ENCODE measurements around the gene ATP8A2. TPM values are rescaled to one million over a fixed set of nuclear protein-coding genes. Genes with fewer than 3 reads are reported as not detected.

The ATP8A2 gene
- total RNA-seq, 1 donor from 2014 or later, result 39.1 TPM

- Mint-ChIP-seq H3K27me3 (ENCODE audit: low read depth) (no peaks in the 10 kb centered on the region), H3K36me3 (peaks cover 12% of the 10 kb centered on the region), H3K9me3 (peaks cover 10% of the 10 kb centered on the region), H3K27ac (no peak overlapping the region), H3K4me1 (peaks cover 8% of the 10 kb centered on the region), H3K4me3 (no peak overlapping the region)
- no peak for DNase-seq (ENCODE audit: low spot score in 2 of 2, unreplicated experiment in 2 of 2)
- no peak for TF ChIP-seq CTCF (IDR thresholded peaks at IDR 0.05; ENCODE audit: unreplicated experiment)
Measured at GRCh38 chr13:25677956-25678355, 306.2 kb downstream of the ATP8A2 start.

GRCh38 chr13:25678398-25678797, 306.6 kb downstream of the ATP8A2 start:
- peaks cover 12% of the 10 kb centered on the region for H3K36me3 Mint-ChIP-seq
- TF ChIP-seq CTCF (IDR thresholded peaks at IDR 0.05; ENCODE audit: unreplicated experiment), result no peak
- H3K27me3 Mint-ChIP-seq (ENCODE audit: low read depth), result no peaks in the 10 kb centered on the region
- H3K27ac Mint-ChIP-seq, result no peak overlapping the region
- H3K9me3 Mint-ChIP-seq, result peaks cover 10% of the 10 kb centered on the region
- no peak for DNase-seq (ENCODE audit: low spot score in 2 of 2, unreplicated experiment in 2 of 2)
- H3K4me1 Mint-ChIP-seq, result peaks cover 8% of the 10 kb centered on the region
- no peak overlapping the region for H3K4me3 Mint-ChIP-seq

- DNase-seq (ENCODE audit: low spot score in 2 of 2, unreplicated experiment in 2 of 2), result no peak
- peaks cover 12% of the 10 kb centered on the region for H3K36me3 Mint-ChIP-seq
Measured at GRCh38 chr13:25679159-25679558, 307.4 kb downstream of the ATP8A2 start.

GRCh38 chr13:25679936-25680335, 308.2 kb downstream of the ATP8A2 start:
- Mint-ChIP-seq H3K27me3 (ENCODE audit: low read depth) (no peaks in the 10 kb centered on the region), H3K4me3 (no peak overlapping the region), H3K36me3 (peaks cover 12% of the 10 kb centered on the region), H3K27ac (no peak overlapping the region), H3K9me3 (peaks cover 10% of the 10 kb centered on the region), H3K4me1 (peaks cover 5% of the 10 kb centered on the region)
- TF ChIP-seq CTCF (IDR thresholded peaks at IDR 0.05; ENCODE audit: unreplicated experiment), result no peak
- DNase-seq (ENCODE audit: low spot score in 2 of 2, unreplicated experiment in 2 of 2), result no peak

More at GRCh38 chr13:25679159-25679558, 307.4 kb downstream of the ATP8A2 start:
- Mint-ChIP-seq H3K27ac (no peak overlapping the region), H3K9me3 (peaks cover 10% of the 10 kb centered on the region), H3K4me1 (peaks cover 8% of the 10 kb centered on the region), H3K4me3 (no peak overlapping the region), H3K27me3 (ENCODE audit: low read depth) (no peaks in the 10 kb centered on the region)
- no peak for TF ChIP-seq CTCF (IDR thresholded peaks at IDR 0.05; ENCODE audit: unreplicated experiment)

GRCh38 chr13:25682276-25682675, 310.5 kb downstream of the ATP8A2 start:
- TF ChIP-seq CTCF (IDR thresholded peaks at IDR 0.05; ENCODE audit: unreplicated experiment), result no peak
- H3K9me3 Mint-ChIP-seq, result peaks cover 10% of the 10 kb centered on the region
- DNase-seq (ENCODE audit: low spot score in 2 of 2, unreplicated experiment in 2 of 2), result no peak
- peaks cover 12% of the 10 kb centered on the region for H3K36me3 Mint-ChIP-seq
- H3K27ac Mint-ChIP-seq, result no peak overlapping the region
- H3K4me1 Mint-ChIP-seq, result peaks cover 2% of the 10 kb centered on the region
- H3K27me3 Mint-ChIP-seq (ENCODE audit: low read depth), result no peaks in the 10 kb centered on the region
- no peak overlapping the region for H3K4me3 Mint-ChIP-seq

- H3K27me3 Mint-ChIP-seq (ENCODE audit: low read depth), result no peaks in the 10 kb centered on the region
- H3K9me3 Mint-ChIP-seq, result peaks cover 10% of the 10 kb centered on the region
- no peak overlapping the region for H3K27ac Mint-ChIP-seq
- H3K4me1 Mint-ChIP-seq, result peaks cover 7% of the 10 kb centered on the region
- DNase-seq (ENCODE audit: low spot score in 2 of 2, unreplicated experiment in 2 of 2), result no peak
- H3K36me3 Mint-ChIP-seq, result peaks cover 12% of the 10 kb centered on the region
- no peak overlapping the region for H3K4me3 Mint-ChIP-seq
- no peak for TF ChIP-seq CTCF (IDR thresholded peaks at IDR 0.05; ENCODE audit: unreplicated experiment)
Measured at GRCh38 chr13:25683056-25683455, 311.3 kb downstream of the ATP8A2 start.

Data from mesothelial cell of epicardium (in vitro differentiated cells).